ENCODE data around the gene TAF6.

TAF6 gene

DNA sequence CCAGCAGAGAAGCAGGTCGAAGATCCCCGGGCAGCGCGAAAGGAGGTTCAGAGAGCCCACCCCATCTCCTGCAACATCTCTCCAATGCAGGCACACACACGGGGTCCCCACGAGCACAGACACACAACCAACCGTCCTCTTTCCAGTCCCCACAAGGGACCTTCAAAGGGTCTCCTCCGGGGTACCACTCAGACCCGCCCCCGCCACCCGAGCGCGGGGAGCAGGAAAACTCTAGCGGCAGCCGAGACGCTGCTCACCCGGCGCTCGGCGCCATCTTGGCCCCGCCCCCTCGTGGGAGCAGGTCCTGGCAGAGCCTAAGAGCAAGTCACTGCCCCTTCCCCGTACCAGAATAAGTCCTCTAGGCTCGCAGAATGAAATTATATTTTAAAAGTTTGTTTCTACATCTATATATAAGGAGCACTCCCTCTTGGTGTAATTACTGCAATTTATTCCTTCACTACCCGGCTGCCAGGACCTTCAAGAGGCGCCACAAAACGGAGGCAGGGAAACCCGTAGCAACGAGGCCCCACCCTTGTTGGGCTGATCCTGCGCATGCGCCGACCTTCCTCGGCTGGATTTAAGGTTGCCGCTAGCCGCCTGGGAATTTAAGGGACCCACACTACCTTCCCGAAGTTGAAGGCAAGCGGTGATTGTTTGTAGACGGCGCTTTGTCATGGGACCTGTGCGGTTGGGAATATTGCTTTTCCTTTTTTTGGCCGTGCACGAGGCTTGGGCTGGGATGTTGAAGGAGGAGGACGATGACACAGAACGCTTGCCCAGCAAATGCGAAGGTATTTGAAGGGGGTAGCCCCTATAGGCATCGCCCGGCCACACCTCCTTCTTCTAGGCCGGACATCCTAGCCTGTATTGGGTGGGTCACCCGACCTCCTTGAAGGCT, at the start of gene TAF6, which contains the start of gene CNPY4:
Gene TAF6 (minus strand): TSS at position 287 of the 898 bp plus-strand sequence. CDS start 5,149 bp downstream, outside the sequence.
Gene CNPY4 (plus strand): TSS at position 563 of the 898 bp plus-strand sequence. CDS start 111 bp downstream, at position 674.
- Histone ChIP-seq H3K27me3 (replicated peaks; ENCODE audit: control insufficient read depth, insufficient read depth, low read length) (no peaks in the 10 kb centered on the region), H3K4me1 (ENCODE audit: control insufficient read depth, insufficient read depth, low read length) (peaks cover 13% of the 10 kb centered on the region), H3K4me3 (ENCODE audit: low read length) (peak within 1 kb of the TSS; percentile 92), H3K36me3 (ENCODE audit: control insufficient read depth, insufficient read depth, low read length, severe bottlenecking) (no peaks in the 10 kb centered on the region), H3K9me3 (ENCODE audit: control insufficient read depth, low read length) (no peaks in the 10 kb centered on the region), H3K9ac (ENCODE audit: low read length) (peak within 1 kb of the TSS; percentile 92)
- peak; percentile 98 for DNase-seq (ENCODE audit: low read depth)

DNA sequence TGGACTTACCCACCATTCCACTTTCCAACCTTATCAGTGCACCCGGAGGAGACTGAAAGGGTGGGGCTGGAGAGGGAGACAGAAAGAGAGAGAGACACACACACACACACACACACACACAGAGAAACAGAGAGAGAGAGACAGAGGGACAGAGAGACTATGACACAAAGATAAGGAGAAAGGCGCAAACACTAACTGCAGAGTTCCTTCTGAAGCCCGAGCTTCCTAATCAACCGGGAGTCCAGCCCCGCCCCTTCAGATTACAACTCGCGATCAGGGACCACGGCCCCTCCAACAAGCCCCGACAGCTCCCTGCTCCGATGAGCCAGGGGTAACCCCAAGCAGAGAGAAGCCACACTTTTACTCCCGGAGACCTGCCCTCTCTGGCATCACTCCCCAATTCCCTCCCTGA, 48.8 kb upstream of the TAF6 start:
- DNase-seq (ENCODE audit: low read depth): peak; percentile 37
- peaks cover 9% of the 10 kb centered on the region for H3K4me1 ChIP-seq (ENCODE audit: control insufficient read depth, insufficient read depth, low read length)
- peaks cover 8% of the 10 kb centered on the region for H3K27me3 ChIP-seq (replicated peaks; ENCODE audit: control insufficient read depth, insufficient read depth, low read length)
- H3K9ac ChIP-seq (ENCODE audit: low read length): peak overlapping the region; percentile 61
- peak overlapping the region; percentile 76 for H3K4me3 ChIP-seq (ENCODE audit: low read length)
- H3K9me3 ChIP-seq (ENCODE audit: control insufficient read depth, low read length): no peaks in the 10 kb centered on the region
- no peaks in the 10 kb centered on the region for H3K36me3 ChIP-seq (ENCODE audit: control insufficient read depth, insufficient read depth, low read length, severe bottlenecking)

DNA sequence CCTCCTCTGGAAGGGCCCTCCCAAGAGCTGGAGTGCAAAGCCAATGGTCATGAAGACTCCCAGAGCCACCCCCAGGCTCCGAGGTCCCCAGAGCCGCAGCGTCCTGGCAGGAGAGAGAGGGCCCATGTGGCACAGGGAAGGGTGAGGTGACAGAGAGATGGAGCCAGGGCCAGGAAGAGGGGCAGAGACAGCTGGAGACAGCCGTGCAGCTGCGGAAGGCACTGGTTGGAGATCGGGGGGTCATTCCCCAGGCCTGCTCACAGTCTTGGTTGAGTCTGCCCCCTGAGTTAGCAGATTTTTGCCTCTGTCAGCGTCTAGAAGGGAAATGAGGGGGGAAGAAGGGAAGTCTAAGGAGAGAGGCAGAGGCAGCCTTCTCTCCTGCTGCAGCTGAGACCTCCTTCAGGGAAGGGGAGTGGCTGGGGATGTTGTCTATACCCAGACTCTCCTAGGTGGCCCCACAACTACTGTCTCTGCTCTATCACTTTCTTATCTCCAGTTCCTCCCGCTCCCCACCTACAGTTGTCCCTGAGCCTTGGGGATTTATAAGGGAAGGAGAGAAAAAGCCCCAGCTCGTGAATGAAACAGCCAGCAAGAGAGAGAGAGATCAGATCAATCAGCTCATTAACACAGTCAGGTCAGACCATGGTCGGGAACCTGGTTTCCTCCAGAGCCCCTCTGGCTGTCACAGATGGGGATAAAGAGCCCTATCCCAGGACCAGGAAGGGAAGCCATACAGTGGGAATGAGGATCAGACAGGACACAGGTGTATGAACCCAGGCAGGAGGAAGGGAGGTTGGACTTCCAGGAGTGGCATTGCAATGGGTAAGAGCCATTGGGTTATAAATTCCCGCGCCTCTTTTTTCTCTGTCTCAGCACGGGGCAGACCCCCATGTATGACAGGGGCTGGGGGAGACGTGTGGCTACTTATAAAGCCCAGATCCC, 48.1 kb upstream of the TAF6 start:
- H3K4me3 ChIP-seq (ENCODE audit: low read length): peak overlapping the region; percentile 76
- no peak overlapping the region for H3K9ac ChIP-seq (ENCODE audit: low read length)
- H3K36me3 ChIP-seq (ENCODE audit: control insufficient read depth, insufficient read depth, low read length, severe bottlenecking): no peaks in the 10 kb centered on the region
- DNase-seq (ENCODE audit: low read depth): no peak
- peaks cover 9% of the 10 kb centered on the region for H3K4me1 ChIP-seq (ENCODE audit: control insufficient read depth, insufficient read depth, low read length)
- no peaks in the 10 kb centered on the region for H3K9me3 ChIP-seq (ENCODE audit: control insufficient read depth, low read length)
- peaks cover 8% of the 10 kb centered on the region for H3K27me3 ChIP-seq (replicated peaks; ENCODE audit: control insufficient read depth, insufficient read depth, low read length)

DNA sequence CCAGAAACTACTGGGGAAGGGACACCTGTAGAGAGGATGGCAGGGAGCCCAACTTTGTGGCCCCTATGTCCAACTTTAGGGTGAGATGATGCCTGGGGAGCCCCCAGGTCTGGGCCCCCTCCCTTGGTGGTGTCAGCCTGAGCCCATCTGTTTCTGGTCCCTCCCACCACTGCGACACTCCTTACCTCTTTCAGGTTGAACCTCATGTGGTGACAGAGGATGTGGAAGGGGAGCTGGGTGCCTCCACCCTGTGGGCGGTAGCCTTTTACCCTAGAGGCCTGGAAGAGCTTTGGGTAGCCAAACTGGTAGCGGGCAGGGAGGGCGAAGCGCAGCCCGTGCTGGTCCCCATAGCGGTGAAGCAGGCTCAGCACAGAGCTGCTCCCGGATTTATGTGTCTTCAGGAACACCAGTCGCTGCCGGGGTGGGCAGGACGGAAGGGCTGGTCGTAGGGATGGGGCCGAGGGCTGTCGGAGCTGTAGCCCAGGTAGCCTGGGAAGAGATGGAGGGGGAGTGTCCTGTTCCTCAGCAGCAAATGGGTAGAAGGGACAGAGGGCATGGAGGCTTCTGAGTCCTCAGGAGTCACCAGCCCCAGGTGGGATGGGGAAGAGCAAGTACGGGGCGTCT, 47.3 kb upstream of the TAF6 start:
- Histone ChIP-seq H3K27me3 (replicated peaks; ENCODE audit: control insufficient read depth, insufficient read depth, low read length) (peaks cover 5% of the 10 kb centered on the region), H3K9me3 (ENCODE audit: control insufficient read depth, low read length) (no peaks in the 10 kb centered on the region), H3K4me1 (ENCODE audit: control insufficient read depth, insufficient read depth, low read length) (peaks cover 9% of the 10 kb centered on the region), H3K9ac (ENCODE audit: low read length) (no peak overlapping the region), H3K36me3 (ENCODE audit: control insufficient read depth, insufficient read depth, low read length, severe bottlenecking) (no peaks in the 10 kb centered on the region), H3K4me3 (ENCODE audit: low read length) (no peak overlapping the region)
- no peak for DNase-seq (ENCODE audit: low read depth)

DNA sequence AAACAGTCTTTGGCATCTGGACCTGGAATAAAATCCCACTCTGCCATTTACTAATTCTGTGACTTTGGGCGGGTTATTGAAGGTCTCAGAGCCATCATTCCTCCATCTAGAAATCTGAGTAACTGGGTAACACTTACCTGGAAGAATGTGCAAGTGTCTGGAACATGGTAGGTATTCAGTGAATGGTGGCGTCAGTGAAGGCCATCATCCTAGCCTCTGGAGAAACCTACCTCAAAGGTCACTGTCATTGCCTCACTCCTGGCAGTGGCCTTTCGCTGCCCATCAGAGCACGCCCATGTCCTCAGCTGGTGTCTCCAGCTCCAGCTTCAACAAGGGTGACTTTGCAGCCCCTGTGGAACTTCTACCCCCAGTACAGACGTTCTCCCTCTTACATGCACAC, 44.7 kb upstream of the TAF6 start:
- H3K4me3 ChIP-seq (ENCODE audit: low read length): no peak overlapping the region
- DNase-seq (ENCODE audit: low read depth): no peak
- H3K27me3 ChIP-seq (replicated peaks; ENCODE audit: control insufficient read depth, insufficient read depth, low read length): peaks cover 5% of the 10 kb centered on the region
- H3K9me3 ChIP-seq (ENCODE audit: control insufficient read depth, low read length): no peaks in the 10 kb centered on the region
- no peaks in the 10 kb centered on the region for H3K36me3 ChIP-seq (ENCODE audit: control insufficient read depth, insufficient read depth, low read length, severe bottlenecking)
- H3K9ac ChIP-seq (ENCODE audit: low read length): no peak overlapping the region
- H3K4me1 ChIP-seq (ENCODE audit: control insufficient read depth, insufficient read depth, low read length): peaks cover 12% of the 10 kb centered on the region

DNA sequence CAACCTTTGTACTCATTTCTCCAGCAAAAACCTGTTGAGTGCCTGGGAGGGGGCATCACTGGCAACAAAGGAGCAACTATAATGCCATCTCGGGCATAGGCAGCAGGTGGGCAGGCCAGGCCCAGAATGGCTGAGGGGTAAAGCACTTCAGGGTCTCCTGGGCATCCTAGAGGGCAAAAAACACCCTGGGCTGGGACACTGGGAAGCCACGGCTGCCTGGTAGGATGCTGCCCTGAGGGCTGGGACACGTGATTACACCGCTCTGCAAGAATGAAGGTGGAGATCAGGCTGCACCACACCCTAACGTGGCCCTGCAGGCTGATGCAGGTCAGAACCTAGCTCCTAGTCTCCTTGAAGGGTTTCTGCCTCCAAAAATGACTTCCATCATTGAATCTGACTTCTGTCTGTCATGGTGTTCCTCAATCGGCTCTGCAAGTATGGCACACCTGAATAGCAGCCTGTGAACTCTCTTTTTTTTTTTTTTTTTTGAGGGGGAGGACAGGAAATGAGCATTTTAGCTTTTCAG, 43.9 kb upstream of the TAF6 start:
- Histone ChIP-seq H3K36me3 (ENCODE audit: control insufficient read depth, insufficient read depth, low read length, severe bottlenecking) (no peaks in the 10 kb centered on the region), H3K9me3 (ENCODE audit: control insufficient read depth, low read length) (no peaks in the 10 kb centered on the region)
- no peak for DNase-seq (ENCODE audit: low read depth)

DNA sequence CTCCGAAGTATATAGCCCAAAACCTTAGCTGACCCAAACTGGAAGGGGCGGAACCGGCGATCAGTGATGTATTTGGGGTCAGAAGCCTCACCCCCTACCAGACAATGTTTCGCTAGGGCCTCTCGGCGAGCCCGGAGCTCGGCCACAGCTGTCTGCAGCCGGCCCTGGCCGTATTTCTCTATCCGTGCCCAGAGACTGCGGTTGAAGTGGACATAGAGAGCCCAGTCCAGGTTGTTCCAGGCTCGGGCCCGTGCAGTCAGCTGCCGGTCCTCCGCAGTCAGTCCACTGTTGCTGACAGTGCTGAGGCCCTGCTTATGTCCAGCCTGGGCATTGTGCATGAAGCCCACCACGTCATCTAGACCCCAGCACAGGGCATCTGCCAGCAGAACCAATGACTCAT, 40.9 kb upstream of the TAF6 start:
- Histone ChIP-seq H3K27me3 (replicated peaks; ENCODE audit: control insufficient read depth, insufficient read depth, low read length) (no peaks in the 10 kb centered on the region), H3K36me3 (ENCODE audit: control insufficient read depth, insufficient read depth, low read length, severe bottlenecking) (peaks cover 21% of the 10 kb centered on the region), H3K4me1 (ENCODE audit: control insufficient read depth, insufficient read depth, low read length) (peaks cover 16% of the 10 kb centered on the region), H3K9ac (ENCODE audit: low read length) (no peak overlapping the region), H3K4me3 (ENCODE audit: low read length) (no peak overlapping the region), H3K9me3 (ENCODE audit: control insufficient read depth, low read length) (no peaks in the 10 kb centered on the region)
- no peak for DNase-seq (ENCODE audit: low read depth)

More for the DNA sequence above, 43.9 kb upstream of the TAF6 start:
- no peak overlapping the region for H3K9ac ChIP-seq (ENCODE audit: low read length)
- H3K4me3 ChIP-seq (ENCODE audit: low read length): no peak overlapping the region
- peaks cover 6% of the 10 kb centered on the region for H3K4me1 ChIP-seq (ENCODE audit: control insufficient read depth, insufficient read depth, low read length)
- peaks cover 5% of the 10 kb centered on the region for H3K27me3 ChIP-seq (replicated peaks; ENCODE audit: control insufficient read depth, insufficient read depth, low read length)

DNA sequence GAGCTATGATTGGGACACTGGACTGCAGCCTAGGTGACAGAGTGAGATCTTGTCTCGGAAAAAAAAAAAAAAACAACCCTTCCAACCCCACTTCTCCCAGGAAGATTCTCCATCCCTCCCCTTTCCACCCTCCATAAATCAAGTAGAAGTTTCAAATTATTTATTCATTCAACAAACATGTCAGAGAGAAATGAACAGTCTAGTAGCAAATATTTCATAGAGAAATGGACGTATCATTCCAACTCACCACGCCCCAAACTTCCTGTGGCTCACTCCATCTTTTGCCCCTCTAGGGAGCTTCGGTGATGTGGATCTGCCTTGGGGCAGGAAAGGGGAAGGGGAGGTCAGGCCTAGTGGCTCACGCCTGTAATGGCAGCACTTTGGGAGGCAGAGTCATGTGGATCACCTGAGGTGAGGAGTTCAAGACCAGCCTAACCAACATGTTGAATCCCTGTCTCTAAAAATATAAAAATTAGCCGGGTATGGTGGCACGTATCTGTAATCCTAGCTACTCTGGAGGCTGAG, 40.0 kb upstream of the TAF6 start:
- Histone ChIP-seq H3K4me3 (ENCODE audit: low read length) (peak overlapping the region; percentile 91), H3K27me3 (replicated peaks; ENCODE audit: control insufficient read depth, insufficient read depth, low read length) (no peaks in the 10 kb centered on the region), H3K9ac (ENCODE audit: low read length) (peak overlapping the region; percentile 94), H3K4me1 (ENCODE audit: control insufficient read depth, insufficient read depth, low read length) (peaks cover 18% of the 10 kb centered on the region), H3K36me3 (ENCODE audit: control insufficient read depth, insufficient read depth, low read length, severe bottlenecking) (peaks cover 28% of the 10 kb centered on the region), H3K9me3 (ENCODE audit: control insufficient read depth, low read length) (no peaks in the 10 kb centered on the region)
- DNase-seq (ENCODE audit: low read depth): peak; percentile 5

DNA sequence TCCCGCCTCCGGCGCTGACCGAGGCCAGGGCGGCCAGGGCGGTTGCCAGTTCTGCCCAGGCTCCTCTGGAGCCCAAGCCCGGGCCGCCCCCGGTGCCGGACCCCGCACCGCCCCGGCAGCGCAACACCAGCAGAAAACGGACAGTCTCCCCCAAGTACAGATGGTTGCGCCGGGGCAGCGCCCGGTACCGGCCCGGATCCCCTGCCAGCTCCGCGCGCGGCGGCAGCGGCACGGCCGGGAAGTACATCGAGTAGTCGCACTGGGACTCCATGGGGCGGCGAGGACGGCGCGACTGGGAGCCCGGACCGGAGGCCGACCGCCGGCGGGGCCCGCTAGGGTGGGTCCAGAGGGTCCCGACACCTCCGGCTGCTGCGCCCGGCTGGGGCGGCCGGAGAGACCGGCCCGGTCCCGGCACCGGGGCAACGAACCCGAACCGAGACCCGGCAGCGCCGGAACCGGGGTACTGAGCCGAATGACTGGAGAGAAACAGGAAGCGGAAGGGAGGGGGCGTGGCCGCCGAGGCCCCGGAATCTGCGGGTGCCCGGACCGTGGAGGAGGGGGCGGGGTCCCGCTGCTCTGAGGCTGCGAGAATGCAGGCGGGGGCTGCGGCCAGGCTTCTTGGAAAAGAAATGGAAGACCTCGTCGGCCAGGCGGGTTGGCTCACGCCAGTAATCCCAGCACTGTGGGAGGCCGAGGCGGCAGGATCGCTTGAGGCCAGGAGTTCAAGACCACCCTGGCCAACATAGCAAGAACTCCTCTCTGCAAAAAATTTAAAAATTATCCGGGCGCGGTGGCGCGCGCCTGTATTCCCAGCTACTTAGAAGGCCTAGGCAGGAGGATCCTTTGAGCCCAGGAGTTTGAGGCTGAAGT, 39.3 kb upstream of the TAF6 start, which contains the start of gene TRAPPC14:
Gene TRAPPC14 (minus strand): TSS at position 495 of the 870 bp plus-strand sequence. CDS start 224 bp downstream, at position 271.
- Histone ChIP-seq H3K9me3 (ENCODE audit: control insufficient read depth, low read length) (no peaks in the 10 kb centered on the region), H3K36me3 (ENCODE audit: control insufficient read depth, insufficient read depth, low read length, severe bottlenecking) (peaks cover 35% of the 10 kb centered on the region), H3K4me3 (ENCODE audit: low read length) (peak within 1 kb of the TSS; percentile 91), H3K27me3 (replicated peaks; ENCODE audit: control insufficient read depth, insufficient read depth, low read length) (no peaks in the 10 kb centered on the region), H3K4me1 (ENCODE audit: control insufficient read depth, insufficient read depth, low read length) (peaks cover 23% of the 10 kb centered on the region), H3K9ac (ENCODE audit: low read length) (peak within 1 kb of the TSS; percentile 94)
- peak; percentile 94 for DNase-seq (ENCODE audit: low read depth)
